OCI-LY3 (cell line): ENCODE measurements around the gene PSMA5.
A peak's percentile ranks its signal among the peaks of the same experiment; 100 is the strongest.

ENCODE experiments used
- H2AFZ ChIP-seq: fragments of 200-600, 300-600 bp; shearing (Covaris generic); 2 replicates; pipeline ENCODE4 v1.6.0; 2014; ENCODE audit warnings: antibody characterized with exemption, low read depth, low read length
- H3K27ac ChIP-seq: fragments of 200-600, 300-600 bp; sonication (generic); 2 replicates; pipeline ENCODE4 v1.5.1; 2014; ENCODE audit warnings: mild to moderate bottlenecking, low read length, moderate library complexity, mixed read lengths
- H3K27me3 ChIP-seq: fragments of 200-600, 300-600 bp; sonication (generic); 2 replicates; pipeline ENCODE4 v1.6.1; 2014; ENCODE audit warnings: low read depth, low read length, mixed read lengths
- H3K36me3 ChIP-seq: fragments of 200-600, 300-600 bp; sonication (generic); replicated peaks from 2 replicates; pipeline ENCODE3; 2014; ENCODE audit warnings: low read depth, low read length, mixed read lengths
- H3K4me1 ChIP-seq: fragments of 300-600, 200-600 bp; sonication (generic); 2 replicates; pipeline ENCODE4 v1.6.1; 2014; ENCODE audit warnings: low read length, mixed read lengths
- H3K4me2 ChIP-seq: fragments of 200-600, 300-600 bp; sonication (generic); 2 replicates; pipeline ENCODE4 v1.6.1; 2014; ENCODE audit warnings: low read length, mixed read lengths
- H3K4me3 ChIP-seq: fragments of 300-600, 200-600 bp; sonication (generic); 2 replicates; pipeline ENCODE4 v1.5.1; 2014; ENCODE audit warnings: antibody characterized with exemption, mild to moderate bottlenecking, low read length, moderate library complexity
- H3K79me2 ChIP-seq: fragments of 300-600, 200-600 bp; shearing (Covaris generic); 2 replicates; pipeline ENCODE4 v1.6.1; 2014; ENCODE audit warnings: mild to moderate bottlenecking, low read length, mixed read lengths
- H3K9ac ChIP-seq: fragments of 300-600, 200-600 bp; shearing (Covaris generic); 2 replicates; pipeline ENCODE4 v1.6.0; 2014; ENCODE audit warnings: mild to moderate bottlenecking, low read length, moderate library complexity
- H3K9me3 ChIP-seq: fragments of 200-600, 300-600 bp; shearing (Covaris generic); 2 replicates; pipeline ENCODE4 v1.6.1; 2014; ENCODE audit warnings: low read length, mixed read lengths; ENCODE audit not compliant: insufficient read depth
- H4K20me1 ChIP-seq: fragments of 200-600, 300-600 bp; sonication (generic); 2 replicates; pipeline ENCODE4 v1.6.1; 2016; ENCODE audit warnings: low read length, mixed read lengths; ENCODE audit not compliant: insufficient read depth
- EZH2phosphoT487 ChIP-seq: fragments of 200-600 bp; shearing (Covaris generic); IDR thresholded peaks from 2 replicates; pipeline ENCODE4 v1.6.1; 2018; ENCODE audit warnings: antibody characterized with exemption, mixed run types, low read depth
- TF ChIP-seq, protein P1 (sequence below): fragments of 200-600, 300-600 bp; sonication (generic); IDR thresholded peaks from 2 replicates; pipeline ENCODE4 v1.5.1; 2014; ENCODE audit warnings: antibody characterized with exemption, low read length, low read depth

PSMA5 gene

GRCh38 chr1:109372281-109372680, 54.0 kb downstream of the PSMA5 start:
- H3K4me1 ChIP-seq, result peaks cover 26% of the 10 kb centered on the region
- no peak overlapping the region for H3K4me2 ChIP-seq
- no peaks in the 10 kb centered on the region for H4K20me1 ChIP-seq
- no peaks in the 10 kb centered on the region for H3K27me3 ChIP-seq
- H3K27ac ChIP-seq, result no peak overlapping the region
- no peaks in the 10 kb centered on the region for H3K79me2 ChIP-seq
- no peak overlapping the region for H2AFZ ChIP-seq
- H3K9me3 ChIP-seq, result no peaks in the 10 kb centered on the region
- TF ChIP-seq, protein P1, sequence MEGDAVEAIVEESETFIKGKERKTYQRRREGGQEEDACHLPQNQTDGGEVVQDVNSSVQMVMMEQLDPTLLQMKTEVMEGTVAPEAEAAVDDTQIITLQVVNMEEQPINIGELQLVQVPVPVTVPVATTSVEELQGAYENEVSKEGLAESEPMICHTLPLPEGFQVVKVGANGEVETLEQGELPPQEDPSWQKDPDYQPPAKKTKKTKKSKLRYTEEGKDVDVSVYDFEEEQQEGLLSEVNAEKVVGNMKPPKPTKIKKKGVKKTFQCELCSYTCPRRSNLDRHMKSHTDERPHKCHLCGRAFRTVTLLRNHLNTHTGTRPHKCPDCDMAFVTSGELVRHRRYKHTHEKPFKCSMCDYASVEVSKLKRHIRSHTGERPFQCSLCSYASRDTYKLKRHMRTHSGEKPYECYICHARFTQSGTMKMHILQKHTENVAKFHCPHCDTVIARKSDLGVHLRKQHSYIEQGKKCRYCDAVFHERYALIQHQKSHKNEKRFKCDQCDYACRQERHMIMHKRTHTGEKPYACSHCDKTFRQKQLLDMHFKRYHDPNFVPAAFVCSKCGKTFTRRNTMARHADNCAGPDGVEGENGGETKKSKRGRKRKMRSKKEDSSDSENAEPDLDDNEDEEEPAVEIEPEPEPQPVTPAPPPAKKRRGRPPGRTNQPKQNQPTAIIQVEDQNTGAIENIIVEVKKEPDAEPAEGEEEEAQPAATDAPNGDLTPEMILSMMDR, result no peak
- no peak for TF ChIP-seq EZH2phosphoT487
- no peak overlapping the region for H3K9ac ChIP-seq
- H3K36me3 ChIP-seq, result no peaks in the 10 kb centered on the region
- H3K4me3 ChIP-seq, result no peak overlapping the region

- no peak for TF ChIP-seq EZH2phosphoT487
- TF ChIP-seq, protein P1, result no peak
These were observed 54.9 kb downstream of the PSMA5 start for GRCh38 chr1:109371341-109371739.

GRCh38 chr1:109370712-109371340, 55.4 kb downstream of the PSMA5 start:
- peak overlapping the region; percentile 43 for H3K4me2 ChIP-seq
- no peaks in the 10 kb centered on the region for H3K36me3 ChIP-seq
- H3K79me2 ChIP-seq, result no peaks in the 10 kb centered on the region
- no peak overlapping the region for H3K9ac ChIP-seq
- H3K4me3 ChIP-seq, result peak overlapping the region; percentile 27; the same call in 1 of the 2 replicates
- peaks cover 20% of the 10 kb centered on the region for H3K4me1 ChIP-seq
- no peaks in the 10 kb centered on the region for H3K9me3 ChIP-seq
- H4K20me1 ChIP-seq, result no peaks in the 10 kb centered on the region
- no peak overlapping the region for H3K27ac ChIP-seq
- no peaks in the 10 kb centered on the region for H3K27me3 ChIP-seq
- TF ChIP-seq EZH2phosphoT487, result no peak
- TF ChIP-seq, protein P1, result no peak
- no peak overlapping the region; the same call in 1 of the 2 replicates for H2AFZ ChIP-seq

More at GRCh38 chr1:109371341-109371739, 54.9 kb downstream of the PSMA5 start:
- Histone ChIP-seq H3K4me2 (peak overlapping the region; percentile 43; the same call in 1 of the 2 replicates), H3K4me3 (no peak overlapping the region), H3K9ac (no peak overlapping the region), H3K27ac (no peak overlapping the region), H3K9me3 (no peaks in the 10 kb centered on the region), H4K20me1 (no peaks in the 10 kb centered on the region), H3K36me3 (no peaks in the 10 kb centered on the region), H3K79me2 (no peaks in the 10 kb centered on the region), H3K4me1 (peaks cover 23% of the 10 kb centered on the region), H3K27me3 (no peaks in the 10 kb centered on the region), H2AFZ (no peak overlapping the region)

GRCh38 chr1:109369167-109369746, 57.0 kb downstream of the PSMA5 start:
- no peak overlapping the region for H3K27ac ChIP-seq
- no peak overlapping the region for H3K4me3 ChIP-seq
- H3K4me2 ChIP-seq, result no peak overlapping the region
- H3K9ac ChIP-seq, result no peak overlapping the region
- no peaks in the 10 kb centered on the region for H4K20me1 ChIP-seq
- TF ChIP-seq, protein P1, result no peak
- no peak for TF ChIP-seq EZH2phosphoT487
- no peaks in the 10 kb centered on the region for H3K9me3 ChIP-seq
- H3K27me3 ChIP-seq, result no peaks in the 10 kb centered on the region
- no peaks in the 10 kb centered on the region for H3K79me2 ChIP-seq
- H3K36me3 ChIP-seq, result no peaks in the 10 kb centered on the region
- H2AFZ ChIP-seq, result no peak overlapping the region
- peaks cover 15% of the 10 kb centered on the region for H3K4me1 ChIP-seq
